Measurements from ENCODE around the gene SETBP1. TPM values are rescaled to one million over a fixed set of nuclear protein-coding genes. Genes with fewer than 3 reads are reported as not detected.

The SETBP1 gene
- total RNA-seq, 2 experiments from 2014 or later: 0.74 to 1.4 TPM

DNA sequence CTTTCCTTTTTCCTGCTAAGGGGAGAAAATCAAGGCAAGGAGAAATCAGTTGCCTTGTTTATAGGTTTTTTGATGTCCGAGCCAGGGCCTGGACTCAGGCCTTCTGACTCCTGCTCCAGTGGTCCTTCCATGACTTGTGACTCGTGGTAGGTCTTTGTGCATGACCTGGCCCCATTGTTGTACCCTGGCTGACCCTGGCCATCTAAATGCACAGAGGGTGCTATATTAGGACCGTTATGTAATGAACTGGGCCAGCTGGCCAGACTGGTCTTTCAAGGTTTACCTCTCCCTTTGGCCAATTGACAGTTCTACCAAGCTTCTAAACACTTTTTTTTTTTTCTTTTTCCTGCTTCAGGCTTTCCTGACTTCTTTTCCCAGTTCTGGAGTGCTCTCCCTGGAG, 81.1 kb downstream of the SETBP1 start:
- intact Hi-C loops (cut with micrococcal nuclease): no loop called here
- no peak for DNase-seq
- H3K4me3 Mint-ChIP-seq: no peak overlapping the region
- peaks cover 27% of the 10 kb centered on the region for H3K4me1 Mint-ChIP-seq (ENCODE audit: low read depth)
- no peaks in the 10 kb centered on the region for H3K9me3 Mint-ChIP-seq
- H3K36me3 Mint-ChIP-seq (ENCODE audit: low read depth): no peaks in the 10 kb centered on the region
- H3K27me3 Mint-ChIP-seq (ENCODE audit: low read depth): peaks cover 5% of the 10 kb centered on the region
- no peak overlapping the region for H3K27ac Mint-ChIP-seq
- CTCF ChIA-PET: no interaction called here

DNA sequence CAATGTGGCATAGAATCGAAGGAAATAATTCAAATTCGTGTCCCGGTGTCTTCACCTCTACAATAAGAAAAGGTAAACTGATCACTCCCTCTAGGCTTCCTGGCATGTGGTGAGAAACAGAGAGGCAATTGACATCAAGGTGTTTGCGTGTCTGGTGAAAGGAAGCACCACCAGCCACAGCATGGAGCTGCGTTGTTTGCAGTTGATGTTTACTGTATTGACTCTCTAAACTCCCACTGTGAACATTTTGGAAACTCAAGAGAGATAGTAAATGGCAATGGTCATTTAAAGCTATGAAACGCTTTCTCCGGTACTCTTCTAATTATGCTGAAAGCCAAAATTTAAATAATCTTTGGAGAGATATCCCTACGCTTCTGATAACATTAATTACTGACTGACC, 82.6 kb downstream of the SETBP1 start:
- H3K27ac Mint-ChIP-seq: no peak overlapping the region
- no peak for DNase-seq
- H3K9me3 Mint-ChIP-seq: no peaks in the 10 kb centered on the region
- intact Hi-C loops (cut with micrococcal nuclease): no loop called here
- CTCF ChIA-PET: interaction anchor here (0.7 kb wide), 1 partner anchor 120 kb away, joined by 3 read pairs; no protein-coding TSS in a partner anchor
- H3K27me3 Mint-ChIP-seq (ENCODE audit: low read depth): peaks cover 9% of the 10 kb centered on the region
- no peaks in the 10 kb centered on the region for H3K36me3 Mint-ChIP-seq (ENCODE audit: low read depth)
- H3K4me3 Mint-ChIP-seq: no peak overlapping the region
- H3K4me1 Mint-ChIP-seq (ENCODE audit: low read depth): peaks cover 23% of the 10 kb centered on the region

DNA sequence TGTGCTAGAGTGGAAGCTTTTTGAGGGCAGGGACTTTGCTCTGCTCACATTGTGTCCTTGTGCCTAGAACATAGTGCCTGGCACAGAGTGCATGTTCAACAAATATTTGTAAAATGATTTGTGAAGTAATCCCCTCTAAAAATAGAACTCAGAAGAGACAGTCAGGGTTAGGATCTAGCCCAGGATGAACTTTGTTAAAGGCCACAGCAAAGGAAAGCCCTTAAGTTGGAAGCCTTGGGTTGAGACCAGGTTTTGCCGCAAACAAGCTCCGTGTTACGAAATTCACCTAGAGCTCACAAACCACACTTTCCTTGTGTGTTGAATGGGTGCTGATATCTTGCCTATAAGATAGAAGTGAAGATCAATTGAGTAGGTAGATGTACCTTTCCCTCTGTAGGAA, 84.2 kb downstream of the SETBP1 start:
- DNase-seq: no peak
- CTCF ChIA-PET: interaction anchor here (0.6 kb wide), 1 partner anchor 860 kb away, joined by 5 read pairs; no protein-coding TSS in a partner anchor

DNA sequence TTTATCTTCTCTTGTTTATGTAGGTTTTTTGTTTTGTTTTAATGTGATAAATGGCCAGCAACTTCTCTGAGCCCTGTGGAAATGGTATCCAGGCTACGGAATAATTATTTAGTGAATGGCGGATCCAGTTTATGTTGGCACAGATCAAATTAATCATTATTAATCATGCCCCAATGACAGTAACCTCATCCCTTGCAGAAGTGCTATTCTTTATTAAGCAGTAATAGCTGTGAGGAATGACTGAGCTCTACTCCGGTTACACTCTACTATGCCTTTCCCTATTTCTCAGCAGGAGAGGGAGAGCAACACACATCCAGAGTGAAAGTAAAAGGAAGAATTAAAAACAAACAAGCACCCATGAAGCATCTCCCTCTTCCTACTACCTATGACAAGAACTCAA, 84.8 kb downstream of the SETBP1 start:
- no peak overlapping the region for H3K27ac Mint-ChIP-seq
- H3K9me3 Mint-ChIP-seq: no peaks in the 10 kb centered on the region
- no peak for DNase-seq
- H3K27me3 Mint-ChIP-seq (ENCODE audit: low read depth): peaks cover 12% of the 10 kb centered on the region
- H3K4me3 Mint-ChIP-seq: no peak overlapping the region
- CTCF ChIA-PET: interaction anchor here (0.6 kb wide), 1 partner anchor 859 kb away, joined by 5 read pairs; no protein-coding TSS in a partner anchor
- intact Hi-C loops (cut with micrococcal nuclease): no loop called here
- peaks cover 2% of the 10 kb centered on the region for H3K4me1 Mint-ChIP-seq (ENCODE audit: low read depth)
- H3K36me3 Mint-ChIP-seq (ENCODE audit: low read depth): no peaks in the 10 kb centered on the region

More for the DNA sequence above, 84.2 kb downstream of the SETBP1 start:
- no peaks in the 10 kb centered on the region for H3K9me3 Mint-ChIP-seq
- no peaks in the 10 kb centered on the region for H3K36me3 Mint-ChIP-seq (ENCODE audit: low read depth)
- H3K27ac Mint-ChIP-seq: no peak overlapping the region
- peaks cover 8% of the 10 kb centered on the region for H3K4me1 Mint-ChIP-seq (ENCODE audit: low read depth)
- no peak overlapping the region for H3K4me3 Mint-ChIP-seq
- intact Hi-C loops (cut with micrococcal nuclease): no loop called here
- peaks cover 12% of the 10 kb centered on the region for H3K27me3 Mint-ChIP-seq (ENCODE audit: low read depth)

DNA sequence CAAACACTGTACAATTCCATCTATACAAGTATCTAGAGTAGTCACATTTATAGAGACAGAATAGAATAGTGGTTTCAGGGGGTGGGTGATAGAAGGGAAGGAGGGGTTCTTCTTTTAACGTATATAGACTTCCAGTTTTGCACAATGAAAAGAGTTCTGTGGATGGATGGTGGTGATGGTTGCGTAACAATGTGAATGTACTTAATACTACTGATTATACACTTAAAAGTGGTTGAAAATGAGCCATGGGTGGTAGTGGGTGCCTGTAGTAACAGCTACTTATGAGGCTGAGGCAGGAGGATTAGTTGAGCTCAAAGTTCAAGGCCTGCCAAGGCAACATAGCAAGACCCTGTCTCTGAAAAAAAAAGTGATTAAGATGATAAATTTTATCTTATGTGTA, 85.8 kb downstream of the SETBP1 start:
- no peaks in the 10 kb centered on the region for H3K4me1 Mint-ChIP-seq (ENCODE audit: low read depth)
- H3K27ac Mint-ChIP-seq: no peak overlapping the region
- H3K27me3 Mint-ChIP-seq (ENCODE audit: low read depth): peaks cover 12% of the 10 kb centered on the region
- CTCF ChIA-PET: no interaction called here
- no peaks in the 10 kb centered on the region for H3K36me3 Mint-ChIP-seq (ENCODE audit: low read depth)
- no peaks in the 10 kb centered on the region for H3K9me3 Mint-ChIP-seq
- no peak for DNase-seq
- intact Hi-C loops (cut with micrococcal nuclease): no loop called here
- no peak overlapping the region for H3K4me3 Mint-ChIP-seq

DNA sequence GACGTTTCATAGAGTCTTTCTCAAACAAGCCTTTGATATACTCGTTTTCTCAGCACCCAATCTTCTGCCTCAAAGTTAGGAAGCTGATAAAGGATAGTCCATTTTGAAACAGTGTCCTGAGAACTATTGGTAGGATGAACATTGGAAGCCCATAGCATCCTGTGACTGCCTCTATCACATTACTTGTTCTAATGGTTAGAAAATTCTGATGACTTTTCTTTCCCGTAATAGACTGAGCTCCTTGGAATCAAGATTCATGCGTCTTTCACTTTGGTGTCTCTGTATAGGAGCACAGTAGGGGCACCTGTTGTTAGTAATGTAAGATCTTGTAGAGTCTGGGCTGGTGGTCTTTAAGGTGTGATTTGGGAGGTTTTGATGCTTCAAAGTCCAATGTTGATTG, 87.1 kb downstream of the SETBP1 start:
- H3K4me3 Mint-ChIP-seq: no peak overlapping the region
- no peaks in the 10 kb centered on the region for H3K36me3 Mint-ChIP-seq (ENCODE audit: low read depth)
- peaks cover 2% of the 10 kb centered on the region for H3K4me1 Mint-ChIP-seq (ENCODE audit: low read depth)
- intact Hi-C loops (cut with micrococcal nuclease): no loop called here
- CTCF ChIA-PET: interaction anchor here (0.6 kb wide), 2 partner anchors 37 to 125 kb away, joined by 3 to 4 read pairs; no protein-coding TSS in a partner anchor
- peaks cover 12% of the 10 kb centered on the region for H3K27me3 Mint-ChIP-seq (ENCODE audit: low read depth)
- H3K9me3 Mint-ChIP-seq: no peaks in the 10 kb centered on the region
- H3K27ac Mint-ChIP-seq: no peak overlapping the region
- DNase-seq: no peak

DNA sequence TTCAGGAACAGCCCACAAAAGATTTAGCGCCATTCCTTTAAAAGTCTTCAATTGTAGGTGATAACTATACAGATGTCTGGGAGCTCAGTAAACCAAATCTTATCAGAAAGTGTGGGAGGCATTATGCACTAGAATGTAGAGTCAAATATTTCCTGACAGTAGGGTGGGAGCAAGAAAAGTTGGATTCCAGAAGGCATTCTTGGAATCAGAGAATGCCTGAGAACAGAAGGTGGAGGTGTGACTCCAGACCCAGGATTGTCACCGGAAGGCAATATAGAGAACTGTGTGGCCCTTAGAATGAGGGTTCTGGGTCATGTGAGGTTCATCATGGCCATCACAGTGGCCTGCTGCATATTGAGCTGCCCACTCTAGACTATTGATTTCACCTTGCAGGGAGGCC, 90.0 kb downstream of the SETBP1 start:
- H3K4me3 Mint-ChIP-seq: no peak overlapping the region
- CTCF ChIA-PET: no interaction called here
- no peak overlapping the region for H3K27ac Mint-ChIP-seq
- no peaks in the 10 kb centered on the region for H3K9me3 Mint-ChIP-seq
- intact Hi-C loops (cut with micrococcal nuclease): no loop called here
- no peak for DNase-seq
- H3K27me3 Mint-ChIP-seq (ENCODE audit: low read depth): peaks cover 15% of the 10 kb centered on the region
- H3K36me3 Mint-ChIP-seq (ENCODE audit: low read depth): no peaks in the 10 kb centered on the region
- peaks cover 2% of the 10 kb centered on the region for H3K4me1 Mint-ChIP-seq (ENCODE audit: low read depth)

DNA sequence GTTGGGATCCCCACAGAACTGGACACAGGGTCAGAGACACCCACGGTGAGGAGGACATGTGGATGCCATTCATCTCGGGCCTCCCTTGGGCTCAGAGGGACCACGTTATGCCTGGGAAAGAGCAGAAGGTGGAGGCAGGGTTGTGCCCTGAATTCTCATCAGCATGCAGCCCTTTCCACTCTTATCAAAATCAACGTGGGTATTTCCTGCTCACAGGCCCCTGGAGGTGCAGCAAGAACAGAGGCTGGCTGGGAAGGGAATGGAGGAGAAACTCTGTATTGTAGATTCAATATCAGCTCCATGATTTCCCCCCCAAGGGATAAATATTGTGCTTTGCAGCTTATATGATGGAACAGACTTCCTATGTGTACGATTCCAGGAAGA, 90.9 kb downstream of the SETBP1 start:
- CTCF ChIA-PET: no interaction called here
- Mint-ChIP-seq H3K4me1 (ENCODE audit: low read depth) (peaks cover 2% of the 10 kb centered on the region), H3K27me3 (ENCODE audit: low read depth) (peaks cover 16% of the 10 kb centered on the region), H3K4me3 (no peak overlapping the region), H3K27ac (no peak overlapping the region), H3K36me3 (ENCODE audit: low read depth) (no peaks in the 10 kb centered on the region), H3K9me3 (no peaks in the 10 kb centered on the region)
- intact Hi-C loops (cut with micrococcal nuclease): no loop called here
- no peak for DNase-seq

DNA sequence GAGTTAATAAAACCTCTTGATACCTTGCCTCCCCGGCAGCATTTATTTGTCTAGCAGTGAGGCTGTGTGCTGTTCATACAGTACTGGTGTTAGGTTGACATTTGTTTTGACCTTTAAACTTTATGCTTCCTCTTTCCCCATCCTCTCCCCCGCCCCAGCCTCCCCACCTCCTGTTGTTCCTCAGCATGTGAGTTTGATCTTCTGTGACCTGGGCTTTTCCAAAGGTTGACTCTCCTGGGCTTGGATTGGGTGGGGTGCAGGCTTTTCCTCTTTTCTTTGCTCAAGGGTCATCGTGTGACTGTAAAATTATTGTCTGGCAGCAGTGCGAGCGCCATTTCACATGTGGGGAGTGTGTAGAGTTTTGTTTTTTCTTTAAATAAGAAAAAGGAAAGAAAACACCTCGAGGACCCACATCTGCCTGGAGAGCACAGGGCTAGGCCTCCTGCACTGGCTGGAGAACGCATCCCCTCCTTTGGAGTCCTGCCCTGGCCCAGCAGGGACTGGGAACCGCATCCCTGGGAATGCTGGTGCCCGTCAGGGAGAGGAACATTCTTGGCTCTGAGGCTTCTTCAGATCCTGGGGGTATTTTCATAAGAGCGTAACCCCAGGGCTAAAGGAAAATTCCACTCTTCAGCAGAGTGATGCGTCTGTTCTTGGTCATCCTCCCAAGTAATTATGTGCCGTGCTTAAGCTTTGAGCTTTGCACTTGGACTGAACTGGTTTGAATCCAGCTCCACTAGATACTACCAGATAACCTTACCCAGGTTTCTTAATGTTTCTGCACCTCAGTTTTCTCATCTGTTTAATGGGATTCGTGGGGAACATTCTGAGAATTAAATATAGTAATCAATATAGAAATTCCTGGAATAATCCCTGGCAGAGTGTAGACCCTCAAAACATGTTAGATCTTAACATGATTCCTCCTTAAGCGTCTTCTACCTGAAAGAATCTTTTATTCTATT, 91.5 kb downstream of the SETBP1 start:
- Mint-ChIP-seq H3K27ac (no peak overlapping the region), H3K9me3 (no peaks in the 10 kb centered on the region)
- intact Hi-C loops (cut with micrococcal nuclease): no loop called here

DNA sequence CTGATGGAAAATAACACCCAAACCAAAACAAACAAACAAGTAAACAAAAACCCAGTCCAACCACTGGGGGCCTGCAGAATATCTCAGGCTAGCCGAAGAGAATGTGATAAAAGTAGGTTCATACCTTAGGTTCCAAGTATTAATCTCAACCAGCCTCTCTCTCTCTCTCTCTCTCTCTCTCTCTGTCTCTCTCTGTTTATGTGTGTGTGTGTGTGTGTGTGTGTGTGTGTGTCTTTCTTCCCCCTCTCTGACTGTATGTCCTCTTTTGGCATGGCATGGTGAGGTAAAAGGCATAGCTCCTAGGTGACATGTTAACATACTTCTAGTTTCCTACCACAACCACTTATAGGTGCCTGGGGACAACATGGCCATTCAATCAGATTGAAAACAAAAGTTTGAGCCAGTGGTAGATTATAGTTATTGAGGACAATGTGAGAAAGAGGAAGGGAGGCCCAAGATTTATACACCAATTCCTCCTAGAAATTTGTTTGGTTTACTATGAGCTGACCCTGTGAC, 93.0 kb downstream of the SETBP1 start:
- H3K9me3 Mint-ChIP-seq: no peaks in the 10 kb centered on the region
- intact Hi-C loops (cut with micrococcal nuclease): no loop called here
- H3K4me3 Mint-ChIP-seq: no peak overlapping the region
- H3K4me1 Mint-ChIP-seq (ENCODE audit: low read depth): peaks cover 2% of the 10 kb centered on the region
- DNase-seq: no peak
- peaks cover 9% of the 10 kb centered on the region for H3K27me3 Mint-ChIP-seq (ENCODE audit: low read depth)
- no peak overlapping the region for H3K27ac Mint-ChIP-seq
- no peaks in the 10 kb centered on the region for H3K36me3 Mint-ChIP-seq (ENCODE audit: low read depth)
- CTCF ChIA-PET: no interaction called here

More for the DNA sequence above, 91.5 kb downstream of the SETBP1 start:
- Mint-ChIP-seq H3K36me3 (ENCODE audit: low read depth) (no peaks in the 10 kb centered on the region), H3K4me1 (ENCODE audit: low read depth) (peaks cover 2% of the 10 kb centered on the region), H3K27me3 (ENCODE audit: low read depth) (peaks cover 16% of the 10 kb centered on the region), H3K4me3 (no peak overlapping the region)
- DNase-seq: no peak
- CTCF ChIA-PET: no interaction called here

DNA sequence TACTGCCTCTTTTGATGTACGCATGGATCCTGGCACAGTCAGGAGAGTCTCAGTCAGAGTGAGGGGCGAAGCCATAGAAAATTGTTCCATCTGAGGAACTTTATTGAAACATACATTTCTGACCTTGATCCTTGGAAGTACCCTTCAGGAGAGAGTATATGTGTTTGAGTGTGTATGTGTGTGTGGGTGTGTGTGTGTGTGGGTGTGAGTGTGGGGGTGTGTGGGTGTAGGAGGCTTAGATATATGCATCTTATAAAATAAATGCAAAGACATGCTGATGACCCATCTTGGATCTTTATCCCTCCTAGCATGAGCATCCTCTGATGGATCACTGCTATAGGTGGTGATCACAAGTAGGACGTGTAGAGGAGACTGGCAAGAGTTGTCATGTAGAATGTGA, 93.5 kb downstream of the SETBP1 start:
- intact Hi-C loops (cut with micrococcal nuclease): no loop called here
- Mint-ChIP-seq H3K27me3 (ENCODE audit: low read depth) (peaks cover 13% of the 10 kb centered on the region), H3K36me3 (ENCODE audit: low read depth) (no peaks in the 10 kb centered on the region), H3K4me3 (no peak overlapping the region), H3K27ac (no peak overlapping the region), H3K4me1 (ENCODE audit: low read depth) (peaks cover 2% of the 10 kb centered on the region), H3K9me3 (no peaks in the 10 kb centered on the region)
- CTCF ChIA-PET: no interaction called here
- no peak for DNase-seq

DNA sequence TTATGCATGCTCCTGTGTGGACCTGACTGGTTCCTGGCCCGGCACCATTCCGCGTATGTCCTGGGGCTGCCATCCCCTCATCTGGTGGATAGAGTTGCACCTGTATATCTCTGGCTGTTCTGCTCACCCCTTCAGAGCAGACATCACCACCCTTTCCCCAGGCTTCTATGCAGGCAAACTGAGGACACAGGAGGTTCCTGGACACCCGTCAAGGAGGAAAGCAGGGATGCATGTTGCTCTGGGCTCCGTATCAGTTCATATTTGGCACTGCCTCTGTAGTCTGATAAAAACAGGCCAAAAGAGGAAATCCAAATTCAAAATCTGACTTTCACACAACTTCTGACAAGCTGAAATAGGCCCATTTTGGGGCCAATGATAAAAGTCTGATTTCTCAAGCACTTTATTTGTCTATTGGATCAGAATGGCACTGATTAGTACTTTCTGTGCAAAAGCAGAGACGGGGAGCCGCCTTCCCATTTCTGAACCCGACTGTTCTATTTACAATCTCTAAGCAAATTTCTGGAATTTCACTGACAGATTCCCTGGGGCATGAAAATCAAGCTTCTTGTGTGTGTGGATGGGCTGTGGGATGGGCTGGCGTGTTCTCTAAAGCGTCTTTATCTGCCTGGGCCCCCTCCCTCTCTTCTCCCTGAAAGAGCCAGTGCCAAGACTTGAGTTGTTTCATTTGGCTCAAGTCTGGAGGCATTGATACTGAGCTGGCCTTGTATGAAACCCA, 96.9 kb downstream of the SETBP1 start:
- H3K27ac Mint-ChIP-seq: no peak overlapping the region
- intact Hi-C loops (cut with micrococcal nuclease): no loop called here
- no peaks in the 10 kb centered on the region for H3K4me1 Mint-ChIP-seq (ENCODE audit: low read depth)
- H3K4me3 Mint-ChIP-seq: no peak overlapping the region
- H3K9me3 Mint-ChIP-seq: no peaks in the 10 kb centered on the region
- no peaks in the 10 kb centered on the region for H3K36me3 Mint-ChIP-seq (ENCODE audit: low read depth)
- CTCF ChIA-PET: no interaction called here
- no peak for DNase-seq
- peaks cover 28% of the 10 kb centered on the region for H3K27me3 Mint-ChIP-seq (ENCODE audit: low read depth)

Measured in activated naive CD4-positive, alpha-beta T cell treated with anti-CD3 and anti-CD28 coated beads for 36 hours (primary cell).